Hematopoietic multipotent progenitor cell treated with erythropoietin and hydrocortisone succinate and interleukin-3 and kit ligand, for 17 days (in vitro differentiated cells): Measurements from ENCODE around the gene METTL9.
"Not testable (repeated sequence)": the region's sequence is repeated elsewhere in the genome, so short reads cannot be mapped to it uniquely, and the experiment has no call there.

Experiments used
- DNase-seq: peaks from one replicate; pipeline ENCODE4 v3.0.0-alpha.2; 2015; ENCODE audit warnings: low spot score

Gene METTL9

GRCh38 chr16:21574372-21574771 is 25.0 kb upstream of the METTL9 start:
- no peak for DNase-seq

DNA sequence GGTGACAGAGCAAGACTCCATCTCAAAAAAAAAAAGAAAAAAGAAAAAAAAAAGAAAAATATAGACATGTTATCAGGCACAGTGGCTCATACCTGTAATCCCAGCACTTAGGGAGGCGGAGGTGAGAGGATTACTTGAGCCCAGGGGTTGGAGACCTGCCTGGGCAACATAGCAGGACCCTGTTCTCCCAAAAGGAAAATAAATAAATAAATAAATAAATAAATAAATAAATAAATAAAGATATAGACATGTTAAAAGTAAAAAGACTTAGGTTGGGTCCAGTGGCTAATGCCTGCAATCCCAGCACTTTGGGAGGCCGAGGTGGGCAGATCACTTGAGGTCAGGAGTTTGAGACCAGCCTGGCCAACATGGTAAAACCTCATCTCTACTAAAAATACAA is 23.1 kb upstream of the METTL9 start:
- not testable (repeated sequence) for DNase-seq

GRCh38 chr16:21577487-21577886 is 21.9 kb upstream of the METTL9 start:
- DNase-seq = not testable (repeated sequence)

DNA sequence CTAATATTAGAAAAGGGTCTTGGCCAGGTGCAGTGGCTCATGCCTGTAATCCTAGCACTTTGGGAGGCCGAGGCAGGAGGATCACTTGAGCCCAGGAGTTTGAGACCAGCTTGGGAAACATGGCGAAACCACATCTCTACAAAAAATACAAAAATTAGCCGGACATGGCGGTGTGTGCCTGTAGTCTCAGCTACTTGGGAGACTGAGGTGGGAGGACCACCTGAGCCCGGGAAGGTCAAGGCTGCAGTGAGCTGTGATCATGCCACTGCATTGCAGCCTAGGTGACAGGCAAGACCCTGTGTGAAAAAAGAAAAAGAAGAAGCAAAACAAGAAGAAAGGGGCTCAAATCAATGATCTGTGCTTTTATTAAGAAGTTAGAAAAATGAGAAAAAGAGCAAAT is 21.1 kb upstream of the METTL9 start:
- DNase-seq = not testable (repeated sequence)

- not testable (repeated sequence) for DNase-seq
These were observed 19.2 kb upstream of the METTL9 start for GRCh38 chr16:21580131-21580530.

DNA sequence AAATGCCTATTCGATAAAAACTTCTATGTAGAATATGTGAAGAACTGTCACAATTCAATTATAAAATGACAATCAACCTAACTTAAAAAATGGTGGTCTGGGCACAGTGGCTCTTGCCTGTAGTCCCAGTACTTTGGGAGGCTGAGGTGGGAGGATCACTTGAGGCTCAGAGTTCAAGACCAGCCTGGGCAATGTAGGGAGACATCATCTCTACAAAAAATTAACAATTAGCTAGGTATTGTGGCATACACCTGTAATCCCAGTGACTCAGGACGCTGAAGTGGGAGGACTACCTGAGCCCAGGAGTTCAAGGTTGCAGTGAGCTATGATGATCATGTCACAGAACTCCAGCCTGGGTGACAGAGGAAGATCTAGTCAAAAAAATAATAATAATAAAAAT is 18.6 kb upstream of the METTL9 start:
- no peak for DNase-seq

- DNase-seq = no peak
These were observed 14.6 kb upstream of the METTL9 start for GRCh38 chr16:21584817-21585216.

- DNase-seq = not testable (repeated sequence)
These were observed 10.8 kb upstream of the METTL9 start for GRCh38 chr16:21588593-21588992.

- DNase-seq = no peak
These were observed 9.8 kb upstream of the METTL9 start for GRCh38 chr16:21589551-21589950.

DNA sequence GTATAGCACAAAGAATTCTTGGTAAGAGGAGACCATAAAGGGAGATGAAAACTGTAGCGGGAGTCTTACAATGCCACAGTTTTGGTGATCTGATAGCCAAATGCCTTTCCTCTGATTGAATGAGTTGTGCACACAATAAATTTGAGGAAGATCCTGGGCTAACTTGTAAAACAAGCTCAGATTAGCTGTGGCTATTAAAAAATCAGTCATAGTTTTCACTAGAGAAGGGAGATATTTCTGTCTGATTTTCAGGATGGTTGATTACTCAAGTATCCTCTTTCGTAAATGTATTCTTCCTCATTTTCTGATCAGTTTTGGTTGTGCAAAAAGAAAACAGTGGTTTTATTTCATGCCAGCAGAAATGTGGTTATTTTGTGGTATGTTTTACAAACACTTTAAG is 9.1 kb upstream of the METTL9 start:
- no peak for DNase-seq

DNA sequence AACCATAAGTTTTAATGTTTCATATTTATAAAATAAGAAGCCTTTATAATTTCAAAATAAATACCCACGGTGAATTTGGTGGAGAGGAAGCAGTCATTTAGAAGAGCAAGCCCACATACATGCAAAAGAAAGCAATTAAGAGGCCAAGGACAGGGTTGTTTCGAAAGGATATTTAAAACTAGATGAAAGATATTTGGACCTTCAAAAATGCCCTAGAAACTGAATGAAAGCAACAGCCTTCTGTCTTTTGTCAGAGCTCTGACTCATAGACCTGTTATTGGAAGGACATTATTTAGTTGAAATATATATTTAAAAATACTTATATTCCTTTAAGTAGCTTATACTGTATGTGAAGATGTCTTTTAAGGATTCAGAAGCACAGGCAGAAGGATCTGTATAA is 8.6 kb upstream of the METTL9 start:
- no peak for DNase-seq

GRCh38 chr16:21592191-21592590 is 7.2 kb upstream of the METTL9 start:
- DNase-seq = peak; percentile 73

DNA sequence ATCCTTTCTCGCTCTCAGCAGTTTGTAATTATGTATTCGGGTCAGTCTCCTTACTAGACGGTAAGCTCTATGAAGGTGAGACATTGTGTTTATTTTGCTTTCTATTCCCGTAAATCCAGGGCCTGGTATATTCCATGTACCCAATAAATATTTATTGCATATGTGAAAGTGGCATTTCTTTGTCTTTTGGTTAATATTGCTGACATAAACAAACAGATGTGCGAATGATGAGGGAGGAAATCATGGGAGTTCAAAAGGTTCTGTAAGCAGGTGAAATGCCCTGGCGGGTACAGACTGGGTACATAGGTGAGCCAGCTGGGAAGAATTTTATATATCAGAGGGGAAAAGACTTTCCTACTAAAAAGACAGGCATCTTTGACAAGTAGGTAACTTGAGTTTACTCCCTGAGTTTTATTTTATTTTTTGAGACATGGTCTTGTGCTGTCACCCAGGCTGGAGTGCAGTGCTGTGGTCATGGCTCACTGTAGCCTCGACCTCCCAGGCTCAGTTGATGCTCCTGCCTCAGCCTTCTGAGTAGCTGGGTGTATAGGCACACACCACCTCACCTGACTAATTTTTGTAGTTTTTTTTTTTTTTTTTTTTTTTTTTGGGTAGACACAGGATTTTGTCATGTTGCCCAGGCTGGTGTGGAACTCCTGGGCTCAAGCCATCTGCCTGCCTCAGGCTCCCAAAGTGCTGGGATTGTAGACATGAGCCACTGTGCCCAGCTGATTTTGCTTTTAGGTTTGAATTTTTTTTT is 5.7 kb upstream of the METTL9 start:
- DNase-seq = no peak

DNA sequence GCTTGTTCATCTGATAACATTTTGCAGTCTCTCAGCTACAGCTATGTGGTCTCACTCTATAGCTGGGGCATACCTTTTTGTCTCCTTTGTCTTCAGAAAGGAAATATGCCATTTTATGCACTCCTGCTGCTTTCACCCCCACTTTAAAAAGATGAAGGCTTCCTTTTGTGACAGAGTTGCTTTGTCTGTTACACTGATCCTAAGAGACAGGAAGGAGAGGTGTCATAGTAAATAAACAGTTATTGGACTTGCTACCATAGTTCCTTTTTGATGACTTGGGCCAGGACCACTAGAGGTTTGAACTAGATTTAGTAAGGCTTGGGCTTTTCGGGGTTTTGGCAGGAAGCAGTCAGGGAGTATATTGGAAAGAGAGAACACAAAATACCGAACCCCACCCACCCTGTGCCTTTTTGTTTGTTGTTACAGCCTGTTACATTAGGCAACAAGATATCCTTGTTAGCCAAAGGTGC is 1.8 kb upstream of the METTL9 start:
- no peak for DNase-seq

GRCh38 chr16:21598206-21598605 is 1.2 kb upstream of the METTL9 start:
- DNase-seq = no peak

- DNase-seq = no peak
These were observed 666 bp upstream of the METTL9 start for GRCh38 chr16:21598701-21599121.

GRCh38 chr16:21600031-21600773 is 825 bp downstream of the METTL9 start:
- DNase-seq = peak; percentile 67

- DNase-seq = no peak
These were observed 3.4 kb downstream of the METTL9 start for GRCh38 chr16:21602785-21603184.

- DNase-seq = no peak
These were observed 4.6 kb downstream of the METTL9 start for GRCh38 chr16:21603928-21604327.

- not testable (repeated sequence) for DNase-seq
These were observed 6.5 kb downstream of the METTL9 start for GRCh38 chr16:21605848-21606247.

DNA sequence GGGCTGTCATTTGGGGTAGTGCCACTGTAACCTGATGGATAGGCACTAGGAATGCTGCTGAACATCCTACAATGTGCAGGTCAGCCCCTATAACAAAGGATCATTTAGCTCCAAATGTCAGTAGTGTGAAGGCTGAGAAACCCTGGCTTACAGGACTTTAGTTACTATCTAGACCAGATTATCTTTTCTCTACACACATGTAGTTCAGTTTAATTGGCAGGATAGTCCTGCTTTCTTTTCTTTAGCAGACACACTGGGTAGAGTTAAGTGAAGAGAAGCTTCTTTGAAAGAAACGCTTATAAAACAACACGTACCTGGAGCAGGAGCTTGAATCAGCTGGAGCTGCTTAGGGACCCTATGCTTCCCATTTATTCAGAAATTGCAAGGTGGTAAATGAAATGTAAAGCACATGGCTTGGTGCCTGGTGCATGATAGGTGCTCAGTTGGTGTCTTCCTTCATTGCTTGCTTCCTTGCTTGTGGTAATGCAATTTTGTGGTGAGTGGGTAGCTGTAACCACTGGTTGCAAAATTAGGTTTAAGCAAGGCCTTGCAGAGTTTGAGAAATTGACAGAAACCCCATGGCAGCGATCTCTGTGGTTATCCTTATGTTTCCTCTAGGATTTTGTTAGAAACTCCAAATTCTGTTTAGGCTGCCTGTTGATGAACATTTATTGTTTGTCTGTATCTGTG is 9.4 kb downstream of the METTL9 start:
- DNase-seq = peak; percentile 35

DNA sequence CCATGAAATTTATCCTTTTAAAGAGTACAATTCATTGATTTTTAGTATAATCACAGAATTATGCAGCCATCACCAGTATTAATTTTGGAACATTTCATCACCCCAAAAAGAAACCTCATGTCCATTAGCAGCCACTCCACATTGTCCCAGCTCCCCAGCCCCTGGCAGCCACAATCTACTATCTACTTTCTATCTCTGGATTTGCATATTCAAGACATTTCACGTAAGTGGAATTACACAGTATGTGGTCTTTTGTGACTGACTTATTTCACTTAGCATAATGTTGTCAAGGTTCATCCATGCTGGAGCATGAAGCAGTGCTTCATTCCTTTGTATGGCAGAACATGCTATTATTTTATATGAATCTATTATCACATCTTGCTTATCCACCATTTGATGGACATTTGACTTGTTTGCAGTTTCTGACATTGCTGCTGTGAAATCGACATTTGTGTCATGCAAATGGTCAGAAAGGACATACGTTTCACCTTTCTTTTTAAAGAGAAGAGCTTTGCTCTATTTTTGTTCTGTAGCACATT is 10.7 kb downstream of the METTL9 start:
- no peak for DNase-seq
